Activated gamma-delta T cell treated with anti-CD3 and anti-CD28 coated beads, Interleukin-2, amount 50 U/mL, for 16 hours (primary cell): Measurements from ENCODE around the gene KLHDC3.
A peak's percentile ranks its signal among the peaks of the same experiment; 100 is the strongest.

Source experiments
- DNase-seq: peaks from one replicate; pipeline ENCODE4 v3.0.0-alpha.2; 2020; ENCODE audit warnings: low read depth

The KLHDC3 gene, protein sequence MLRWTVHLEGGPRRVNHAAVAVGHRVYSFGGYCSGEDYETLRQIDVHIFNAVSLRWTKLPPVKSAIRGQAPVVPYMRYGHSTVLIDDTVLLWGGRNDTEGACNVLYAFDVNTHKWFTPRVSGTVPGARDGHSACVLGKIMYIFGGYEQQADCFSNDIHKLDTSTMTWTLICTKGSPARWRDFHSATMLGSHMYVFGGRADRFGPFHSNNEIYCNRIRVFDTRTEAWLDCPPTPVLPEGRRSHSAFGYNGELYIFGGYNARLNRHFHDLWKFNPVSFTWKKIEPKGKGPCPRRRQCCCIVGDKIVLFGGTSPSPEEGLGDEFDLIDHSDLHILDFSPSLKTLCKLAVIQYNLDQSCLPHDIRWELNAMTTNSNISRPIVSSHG

DNA sequence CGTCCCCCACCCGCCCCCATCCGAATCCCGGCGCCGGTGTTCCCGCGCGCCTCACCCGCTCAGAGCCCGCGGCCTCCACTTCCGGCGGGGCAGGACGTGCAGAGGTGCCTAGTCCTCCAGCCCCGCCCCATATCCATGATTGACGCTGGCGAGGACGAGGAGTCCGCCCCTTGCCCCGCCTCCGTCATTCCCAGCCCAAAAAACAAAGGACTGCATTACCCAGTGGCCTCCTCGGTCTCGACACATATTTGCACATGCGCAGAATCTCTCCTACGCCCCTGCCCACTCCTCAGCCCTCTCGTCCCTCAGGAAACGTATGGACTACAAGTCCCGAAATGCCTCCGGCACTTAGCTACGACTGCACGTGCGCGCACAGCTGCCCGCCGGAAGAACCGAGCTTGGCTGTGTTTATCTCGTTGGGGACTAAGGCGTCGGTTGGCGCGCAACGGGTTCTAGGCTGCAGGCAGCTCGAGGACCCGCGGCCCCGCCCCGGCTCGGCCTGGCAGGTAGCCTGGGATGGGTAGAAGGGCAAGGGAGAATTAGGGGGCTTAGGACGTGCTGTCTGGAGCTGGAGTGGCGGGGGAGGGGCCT is at the start of gene KLHDC3, which contains the start of gene MEA1:
TSS of gene KLHDC3 (plus strand) at position 407 of the 591 bp plus-strand sequence. CDS start 2,944 bp downstream, outside the sequence.
TSS of gene MEA1 (minus strand) at position 104 of the 591 bp plus-strand sequence. CDS start 133 bp downstream, outside the sequence.
- DNase-seq: peak; percentile 98

DNA sequence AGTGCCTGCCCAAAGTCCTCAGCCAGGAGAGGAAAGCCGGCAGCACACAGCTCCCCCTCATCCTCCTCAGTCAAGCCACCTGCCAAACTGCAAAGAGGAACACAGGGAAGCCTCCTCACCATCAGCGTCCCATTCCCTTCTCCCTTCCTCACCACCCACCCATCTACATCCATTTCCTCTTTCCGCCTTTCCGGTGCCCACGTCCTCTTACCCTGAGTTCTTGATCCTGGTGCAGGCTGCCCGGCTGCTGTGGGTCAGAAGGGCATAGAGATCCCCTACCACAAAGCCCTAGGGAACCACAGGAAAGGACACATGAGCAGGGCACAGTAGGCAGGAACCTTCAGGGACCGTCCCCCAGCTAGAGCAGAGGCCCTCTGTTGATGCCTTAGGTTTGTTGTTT is 47.5 kb upstream of the KLHDC3 start:
- DNase-seq: no peak

DNA sequence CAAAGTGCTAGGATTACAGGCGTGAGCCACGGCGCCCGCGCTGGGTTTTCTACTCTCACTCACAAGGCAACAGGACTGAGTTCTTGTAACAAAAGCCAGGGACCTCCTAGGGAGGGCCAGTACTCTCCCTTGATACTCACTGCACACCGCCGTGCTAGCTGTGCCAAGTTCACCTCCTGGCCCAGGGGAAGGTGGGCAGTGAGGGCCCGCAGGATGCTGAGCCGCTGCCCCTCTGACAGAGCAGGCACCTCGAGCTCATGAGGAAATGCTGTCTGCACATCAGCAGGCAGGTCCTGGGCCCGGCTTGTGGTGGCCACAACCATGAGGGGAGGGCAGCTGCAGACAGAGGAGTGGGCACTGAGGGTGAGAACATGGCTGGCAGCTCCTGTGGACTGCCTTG is 46.8 kb upstream of the KLHDC3 start:
- DNase-seq: no peak

DNA sequence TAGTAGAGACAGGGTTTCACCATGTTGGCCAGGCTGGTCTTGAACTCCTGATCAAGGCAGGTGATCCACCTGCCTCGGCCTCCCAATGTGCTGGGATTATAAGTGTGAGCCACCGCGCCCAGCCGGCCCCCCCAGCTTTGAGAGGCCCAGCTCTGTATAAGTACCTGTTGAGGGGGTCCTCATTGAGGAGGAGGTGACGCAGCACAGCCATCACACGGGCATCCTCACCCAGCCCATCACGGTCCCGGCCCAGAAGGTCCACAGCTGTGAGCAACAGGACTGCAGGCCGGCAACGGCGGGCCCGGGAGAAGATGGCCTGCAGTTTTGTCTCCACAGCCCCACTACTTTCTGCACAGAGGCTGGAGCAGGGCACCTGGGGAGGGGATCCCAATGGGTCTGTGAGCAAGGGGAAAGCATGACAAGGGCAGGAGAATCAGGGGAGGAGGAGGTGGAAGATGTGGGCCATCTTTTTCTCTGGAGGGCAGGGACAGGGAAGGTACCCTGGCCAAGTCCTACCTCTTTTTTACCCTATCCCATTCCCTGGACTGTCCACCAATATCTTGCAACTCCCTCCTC is 45.8 kb upstream of the KLHDC3 start:
- no peak for DNase-seq

DNA sequence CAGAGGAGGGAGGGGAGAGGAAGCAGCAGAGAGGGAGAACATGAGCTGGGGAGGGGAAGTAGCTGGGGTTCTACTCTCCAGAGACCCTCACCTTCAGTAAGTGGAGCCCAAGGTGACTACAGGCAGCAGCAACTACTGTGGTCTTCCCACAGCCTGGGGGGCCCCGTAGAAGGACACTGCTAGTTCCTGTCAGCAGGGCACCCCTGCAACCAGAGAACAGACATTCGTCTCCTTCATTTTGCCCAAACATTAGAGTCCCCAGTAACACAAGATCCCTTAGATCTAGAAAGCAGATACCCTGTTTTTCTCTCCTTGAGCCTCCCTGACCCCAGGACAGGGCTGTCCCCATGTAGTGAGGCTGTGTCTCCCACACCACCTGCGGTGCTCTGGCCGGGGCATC is 45.3 kb upstream of the KLHDC3 start:
- no peak for DNase-seq

DNA sequence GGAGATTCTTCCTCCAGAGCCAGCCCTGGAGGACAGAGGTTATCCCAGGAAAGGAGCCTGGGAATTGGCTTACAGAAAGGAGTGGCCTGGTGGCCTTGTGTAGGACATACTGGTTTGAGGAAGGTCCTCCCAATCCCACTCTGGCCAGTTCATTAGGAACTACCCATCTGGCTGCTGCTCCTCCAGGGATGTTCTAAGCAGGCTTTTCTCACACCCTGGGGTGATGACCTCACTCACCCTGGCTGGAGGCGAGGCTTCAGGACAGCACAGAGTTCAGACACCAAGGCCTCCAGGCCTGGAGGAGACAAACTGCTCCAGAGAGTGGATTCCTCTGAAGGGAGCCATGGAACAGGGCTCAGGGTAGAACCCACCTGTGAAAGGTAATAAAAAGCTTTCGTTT is 44.6 kb upstream of the KLHDC3 start:
- DNase-seq: no peak

DNA sequence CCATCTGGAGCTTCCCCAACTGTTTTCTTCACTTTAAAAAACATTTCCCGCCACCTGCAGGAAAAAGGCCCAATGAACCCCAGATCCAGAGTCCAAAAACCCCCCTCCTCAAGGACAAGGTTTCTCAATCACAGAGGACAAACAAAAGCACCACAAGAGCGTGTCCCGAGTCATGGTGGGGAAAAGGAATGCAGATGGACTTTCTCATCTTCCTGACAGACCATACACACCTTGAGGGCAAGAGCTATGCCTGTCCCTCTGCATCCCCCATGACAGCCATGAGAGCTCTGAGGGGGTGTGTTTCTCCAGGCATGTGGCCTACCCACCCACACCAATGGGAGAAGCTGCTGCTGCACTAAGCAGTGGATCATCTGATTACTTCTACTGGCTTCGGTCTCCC is 44.1 kb upstream of the KLHDC3 start:
- no peak for DNase-seq

DNA sequence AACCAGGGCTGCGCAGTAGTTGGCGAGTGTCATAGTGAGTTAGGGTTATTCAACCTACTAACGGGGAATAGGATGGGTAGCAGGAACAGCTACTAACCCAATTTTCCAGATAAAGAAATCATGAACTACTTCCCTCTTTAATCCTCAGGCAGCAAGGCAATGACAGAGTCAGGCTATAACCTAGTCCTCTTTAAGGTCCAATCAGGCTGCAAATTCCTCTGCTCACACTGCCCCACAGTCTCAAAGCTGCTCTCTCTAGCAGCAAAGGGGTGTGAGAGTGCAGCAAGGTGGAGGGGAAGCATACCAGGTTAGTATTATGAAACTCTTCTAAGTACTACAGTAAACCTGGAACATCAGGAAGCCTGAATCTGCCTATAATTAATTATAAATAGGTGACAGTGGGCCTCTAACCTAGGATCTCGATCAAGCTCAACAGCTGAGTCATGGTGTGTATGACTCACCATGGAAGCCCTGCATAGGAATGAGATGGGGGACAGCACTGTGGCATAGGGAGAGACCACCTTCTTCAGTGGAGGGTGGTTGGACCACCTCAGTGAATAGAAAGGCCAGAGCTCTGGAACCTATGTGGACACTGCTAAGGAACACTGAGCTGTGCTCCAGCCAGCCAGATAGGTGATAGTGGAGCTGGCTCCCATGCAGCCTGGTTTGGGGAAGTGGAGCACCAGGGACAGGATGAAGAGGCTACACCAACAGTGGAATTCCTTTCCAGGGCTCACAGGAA is 43.0 kb upstream of the KLHDC3 start:
- DNase-seq: no peak

DNA sequence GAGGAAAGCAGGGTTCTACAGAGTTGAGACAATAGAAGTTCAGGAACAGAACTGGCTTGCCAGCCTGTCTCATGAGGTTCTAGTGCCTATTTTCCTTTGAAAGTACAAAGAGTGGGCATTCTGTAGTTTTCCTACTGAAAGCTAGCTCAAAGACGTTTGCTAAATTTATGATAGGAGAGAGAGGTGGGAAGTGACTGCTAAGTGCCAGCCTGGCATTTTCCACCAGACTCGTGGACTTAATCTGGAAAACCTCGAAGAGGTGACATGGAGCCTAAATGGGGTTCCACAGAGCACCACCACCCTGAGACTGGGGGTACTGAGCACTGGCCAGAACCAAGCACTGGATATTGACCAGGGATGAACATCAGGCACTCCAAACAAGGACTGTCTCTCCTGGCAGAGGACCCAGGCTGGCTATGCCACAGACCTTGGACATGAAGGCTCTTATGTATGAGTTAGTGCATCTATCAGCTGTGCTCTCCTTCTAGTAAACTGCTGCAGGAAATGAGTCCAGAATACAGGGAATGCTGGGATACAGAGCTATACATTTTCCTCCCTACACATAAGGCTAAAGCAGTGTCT is 42.2 kb upstream of the KLHDC3 start:
- DNase-seq: no peak

DNA sequence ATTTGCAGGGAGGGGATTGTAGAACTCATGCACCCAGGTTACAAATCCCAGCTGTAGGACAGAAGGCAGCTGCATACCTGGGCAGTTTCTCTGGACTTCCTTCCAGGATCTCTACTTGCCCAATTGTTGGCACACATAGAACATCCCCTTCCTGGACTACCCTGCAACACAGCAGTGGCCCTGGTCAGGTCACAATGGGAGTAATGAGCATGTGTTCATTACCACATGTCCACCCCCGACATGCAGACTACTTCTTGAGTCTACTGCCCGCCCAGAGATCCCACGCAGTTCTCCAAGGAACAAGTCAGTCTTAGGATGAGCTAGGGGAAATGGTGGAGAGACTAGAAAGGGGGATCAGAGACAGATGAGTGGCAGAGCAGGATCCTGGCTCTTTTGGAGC is 40.1 kb upstream of the KLHDC3 start:
- DNase-seq: no peak

DNA sequence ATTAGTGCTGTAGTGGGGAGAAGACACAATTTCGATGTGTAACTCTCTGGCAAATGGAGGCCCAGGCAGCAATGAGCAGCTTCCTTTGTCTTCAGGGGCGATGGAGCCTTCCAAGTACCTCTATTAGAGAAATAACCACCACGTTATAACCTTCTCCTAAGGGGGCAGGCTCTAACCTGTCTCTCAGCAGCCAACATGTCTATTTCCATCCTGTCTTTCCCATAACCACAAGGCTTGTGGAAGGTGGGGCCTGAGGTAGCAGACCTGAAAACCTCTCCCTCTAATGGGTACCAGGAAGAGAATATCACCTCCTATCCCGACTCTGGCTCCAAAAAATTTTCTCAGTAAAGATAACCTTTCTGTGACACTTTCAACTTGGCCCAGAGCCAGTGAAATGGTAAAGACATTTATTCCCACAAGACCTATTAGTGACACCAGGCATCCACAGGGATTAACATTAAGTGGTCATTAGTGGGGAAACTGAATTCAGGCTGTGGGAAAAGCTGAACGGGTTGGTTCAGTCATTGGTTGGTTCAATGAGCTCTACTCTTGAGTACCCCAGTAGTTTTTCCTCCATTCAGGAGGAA is 39.0 kb upstream of the KLHDC3 start:
- DNase-seq: no peak

DNA sequence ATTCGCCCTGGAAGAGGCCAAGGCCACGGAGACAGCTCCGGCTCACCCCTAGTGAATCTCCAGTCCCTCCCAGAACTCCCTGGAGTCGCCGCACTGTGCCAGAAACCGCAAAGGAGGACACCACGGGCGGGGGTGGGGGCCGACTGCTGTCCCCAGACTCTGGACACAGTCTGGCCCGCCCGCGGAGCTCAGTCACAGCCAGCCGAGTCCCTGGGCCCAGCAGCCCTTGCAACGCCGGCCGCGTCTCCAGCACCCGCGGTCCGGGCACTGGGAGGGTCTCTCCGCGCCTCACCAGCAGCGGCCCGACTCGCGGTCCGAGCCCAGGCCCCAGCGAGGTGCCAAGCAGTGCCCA is 35.6 kb upstream of the KLHDC3 start:
- no peak for DNase-seq

DNA sequence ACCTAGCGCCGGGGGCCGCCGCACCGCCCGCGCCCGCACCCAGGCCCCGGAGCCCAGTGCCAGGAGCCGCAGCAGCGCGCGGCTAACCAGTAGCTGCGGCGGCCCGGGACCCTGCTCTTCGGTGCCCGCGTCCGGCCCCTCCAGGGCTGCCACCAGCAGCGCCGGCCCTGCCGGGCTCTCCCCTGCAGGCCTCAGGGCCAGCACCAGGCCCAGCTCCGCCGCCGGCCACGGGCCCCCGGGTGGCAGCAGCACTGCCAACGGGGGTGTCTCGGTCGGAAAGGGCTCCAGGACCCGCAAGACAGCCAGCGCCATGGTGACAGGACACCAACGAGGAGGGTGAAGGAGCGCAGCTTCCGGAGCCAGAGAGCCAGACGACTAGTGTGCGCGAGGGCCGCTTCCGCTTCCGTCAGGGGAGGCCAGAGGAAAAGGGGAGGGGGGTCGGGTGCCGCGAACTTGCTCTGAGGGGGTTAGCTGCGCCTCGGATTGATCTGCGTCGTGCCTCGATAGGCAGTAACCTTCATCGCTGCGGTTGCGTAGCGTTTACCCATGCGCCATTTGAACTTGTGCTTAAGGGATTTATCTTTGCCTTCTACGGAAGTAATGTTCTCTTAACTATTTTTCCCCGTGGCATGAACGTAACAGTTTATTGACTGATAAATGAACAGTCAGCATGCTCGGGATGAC is 35.1 kb upstream of the KLHDC3 start, which contains the start of gene PEX6:
TSS of gene PEX6 (minus strand) at position 343 of the 684 bp plus-strand sequence. CDS start at position 312, 31 bp downstream.
- peak; percentile 93 for DNase-seq

DNA sequence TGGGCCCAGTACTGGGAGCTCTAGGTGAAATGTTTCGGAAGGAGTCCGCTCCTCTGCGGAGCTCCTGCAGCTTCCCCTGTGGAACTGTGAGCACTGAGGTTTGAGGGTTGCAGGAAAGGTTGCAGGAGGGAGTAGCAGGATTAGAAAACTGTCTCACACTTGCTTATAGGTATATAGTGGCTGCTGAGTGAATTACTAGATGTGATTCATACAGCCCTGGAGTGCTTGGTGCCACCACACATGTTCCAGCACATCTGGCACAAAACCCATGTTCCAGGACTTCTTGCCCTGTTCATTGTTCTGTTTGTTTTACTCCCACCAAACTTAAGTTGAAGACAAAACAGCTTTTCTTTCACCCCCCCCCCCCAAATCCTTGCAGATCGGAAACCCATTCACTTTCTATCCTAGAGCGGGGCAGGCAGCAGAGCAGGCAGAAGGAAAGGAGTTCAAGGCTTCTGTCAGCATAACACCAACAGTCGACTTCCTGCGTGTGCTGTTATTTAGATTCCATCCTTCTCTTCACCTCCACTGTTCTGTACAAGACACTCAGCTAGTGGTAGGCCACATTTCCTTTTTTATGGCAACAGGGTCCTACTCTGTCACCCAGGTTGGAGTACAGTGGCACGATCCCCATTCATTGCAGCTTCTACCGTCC is 34.4 kb upstream of the KLHDC3 start:
- no peak for DNase-seq

DNA sequence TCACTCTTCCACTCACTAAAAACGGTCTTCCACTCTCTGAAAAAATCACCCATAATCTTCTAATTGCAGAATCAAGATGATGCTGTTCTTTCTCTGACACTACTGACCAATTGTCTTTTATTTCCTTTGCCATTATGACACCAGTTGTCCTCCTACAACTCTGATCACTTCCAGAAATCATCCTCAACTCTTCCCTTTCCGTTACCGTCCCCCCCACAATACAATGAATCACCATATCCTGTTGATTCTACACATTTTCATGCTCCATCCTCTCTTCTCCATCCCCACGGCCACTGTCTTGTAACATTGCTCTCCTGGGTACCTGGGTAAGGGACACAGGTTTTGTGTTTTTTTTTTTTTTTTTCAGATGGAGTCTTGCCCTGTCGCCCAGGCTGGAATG is 32.2 kb upstream of the KLHDC3 start:
- DNase-seq: no peak

DNA sequence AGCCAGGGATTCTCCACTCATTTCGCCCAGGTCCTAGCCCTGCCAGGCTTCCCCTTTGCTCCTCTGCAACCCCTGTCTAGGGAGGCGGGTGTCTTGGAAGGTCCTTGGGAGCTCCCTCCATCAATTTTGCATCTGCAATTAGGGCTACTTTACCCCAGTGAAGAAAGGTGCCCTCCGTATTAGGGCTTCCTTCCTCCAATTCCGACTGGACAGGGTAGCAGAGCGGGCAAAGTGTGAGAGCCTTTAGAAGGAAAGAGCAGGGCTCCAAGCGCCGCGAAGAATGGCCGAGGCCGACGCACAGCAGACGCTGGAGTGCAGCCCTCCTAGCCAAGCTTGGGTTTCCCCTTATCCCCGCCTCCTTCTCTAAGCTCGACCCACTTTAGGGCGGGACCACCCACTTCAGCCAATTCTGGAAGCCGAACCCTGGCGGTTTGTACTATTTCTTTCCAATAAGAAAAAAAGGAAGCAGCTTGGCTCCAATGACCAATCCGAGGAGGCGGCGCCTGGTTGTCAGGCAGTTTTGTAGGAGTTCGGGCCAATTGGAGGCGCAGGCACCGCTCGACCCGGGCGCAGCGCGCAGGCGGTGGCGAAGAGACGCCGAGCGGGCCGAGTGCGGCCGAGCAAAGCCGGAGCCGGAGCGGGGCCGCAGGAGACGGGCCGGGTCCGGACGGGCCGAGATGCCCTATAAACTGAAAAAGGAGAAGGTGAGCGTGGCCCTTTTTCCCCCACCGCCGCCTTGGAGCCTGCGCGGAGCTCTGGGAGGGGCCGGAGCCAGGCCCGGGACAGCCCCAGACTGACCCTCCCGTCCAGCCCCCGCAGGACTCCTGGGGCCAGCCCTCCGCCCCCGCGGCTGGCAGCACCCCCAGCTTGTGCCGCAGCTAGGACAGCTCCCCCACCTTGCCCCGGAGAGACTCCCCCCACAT is 29.8 kb upstream of the KLHDC3 start, which contains the start of gene PPP2R5D:
TSS of gene PPP2R5D (plus strand) at position 570 of the 923 bp plus-strand sequence. CDS start at position 678, 108 bp downstream.
- peak; percentile 97 for DNase-seq

DNA sequence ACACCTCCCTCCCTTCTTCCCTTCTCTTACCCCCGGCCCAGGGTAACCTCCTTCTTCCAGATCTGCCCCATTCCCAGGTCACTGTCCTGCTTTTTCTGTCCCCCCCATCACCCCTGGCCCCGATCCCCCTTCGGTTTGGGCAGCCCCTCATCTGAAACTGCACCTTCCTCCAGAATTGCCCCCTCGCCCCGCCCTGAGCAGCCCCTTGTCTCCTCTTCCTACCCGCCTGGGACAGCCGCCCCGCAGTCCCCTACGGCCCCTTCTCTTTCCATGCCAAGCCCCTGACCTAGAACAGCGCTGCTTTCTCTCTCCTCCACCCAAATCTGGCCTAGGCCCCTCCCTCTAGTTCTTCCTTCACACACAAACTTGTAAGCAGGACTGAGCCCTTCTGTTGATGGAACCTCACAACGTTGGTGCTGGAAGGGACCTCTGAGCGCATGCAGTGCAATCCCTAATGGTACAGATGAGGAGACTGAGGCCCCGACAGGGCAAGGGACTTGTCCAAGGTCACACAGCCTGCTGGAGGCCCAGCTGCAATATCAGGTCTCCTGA is 29.0 kb upstream of the KLHDC3 start:
- DNase-seq: no peak

DNA sequence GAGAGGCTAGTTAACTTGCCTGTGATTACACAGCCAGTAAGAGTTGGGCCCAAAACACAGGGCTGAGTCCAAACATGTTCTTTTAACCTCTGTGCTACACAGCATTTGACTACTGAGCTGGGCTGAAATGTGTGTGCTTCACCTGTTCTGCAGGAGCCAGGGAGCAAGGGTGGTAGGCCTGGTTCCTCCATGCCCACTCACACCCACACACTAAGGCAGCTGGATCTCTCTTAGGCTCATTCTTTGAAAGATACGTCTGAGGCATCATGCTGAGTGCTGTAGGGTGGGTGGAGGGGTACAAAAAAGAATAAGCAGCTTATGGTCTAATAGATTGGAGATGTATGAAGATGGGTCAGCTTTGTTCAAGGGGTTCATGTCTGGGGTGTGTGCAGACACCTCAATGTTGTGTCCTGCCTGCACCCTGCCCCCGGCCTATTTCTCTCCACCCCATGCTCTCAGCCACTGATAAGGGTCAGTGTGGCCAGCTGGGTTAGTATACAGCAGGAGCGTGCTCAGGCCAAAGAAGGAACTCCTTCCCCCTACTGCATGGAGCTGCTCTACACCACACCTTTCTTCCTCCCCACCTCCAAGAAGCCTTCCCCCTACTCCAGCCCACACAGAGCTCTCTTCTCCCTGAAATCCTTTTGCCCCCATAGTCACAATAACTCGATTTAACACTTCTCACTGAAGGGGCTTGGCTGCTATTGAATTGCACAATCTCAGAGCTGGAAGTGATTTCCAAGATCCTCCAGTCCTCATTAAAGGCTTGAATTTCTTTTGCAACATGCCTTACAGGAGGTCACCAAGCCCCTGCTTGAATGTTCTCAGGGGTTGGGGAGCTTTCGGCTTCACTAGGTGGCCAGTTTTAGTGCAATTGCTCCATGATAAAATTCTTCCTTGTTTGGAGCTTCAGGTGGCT is 26.3 kb upstream of the KLHDC3 start:
- DNase-seq: no peak
